Retina (tissue), 1 donor: ENCODE measurements around the gene HAAO.

Source experiments
- DNase-seq: peaks from one replicate; pipeline ENCODE4 v3.0.0-alpha.2; 2016

Gene HAAO

GRCh38 chr2:42812899-42813479 is 20.6 kb upstream of the HAAO start:
- DNase-seq = no peak

GRCh38 chr2:42810971-42811811 is 18.8 kb upstream of the HAAO start:
- DNase-seq = no peak

- DNase-seq = peak; percentile 99
Observed at GRCh38 chr2:42810121-42810970, 18.0 kb upstream of the HAAO start.

- DNase-seq = no peak
Observed at GRCh38 chr2:42809819-42810120, 17.4 kb upstream of the HAAO start.

GRCh38 chr2:42809131-42809818 is 16.9 kb upstream of the HAAO start:
- DNase-seq = peak; percentile 76

DNA sequence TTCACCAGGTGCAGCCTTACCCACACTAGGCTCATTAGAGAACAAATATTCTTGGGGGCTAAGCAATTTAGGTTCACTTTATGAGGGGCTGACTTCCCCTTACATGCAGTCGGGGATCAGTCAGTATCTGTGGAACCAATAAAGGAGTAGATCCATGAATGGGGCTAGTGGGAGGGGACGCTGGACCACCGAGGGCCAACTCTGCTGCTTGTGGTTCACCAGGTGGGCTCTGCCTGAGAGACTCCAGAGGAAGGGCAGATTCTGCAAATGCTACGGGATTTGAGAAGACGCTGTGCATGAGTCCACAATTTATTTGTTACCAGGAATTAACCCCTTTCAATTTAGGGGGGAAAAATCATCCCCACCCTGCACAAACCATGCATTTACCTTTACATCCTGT is 15.9 kb upstream of the HAAO start:
- DNase-seq = no peak

GRCh38 chr2:42806786-42807185 is 14.4 kb upstream of the HAAO start:
- no peak for DNase-seq

DNA sequence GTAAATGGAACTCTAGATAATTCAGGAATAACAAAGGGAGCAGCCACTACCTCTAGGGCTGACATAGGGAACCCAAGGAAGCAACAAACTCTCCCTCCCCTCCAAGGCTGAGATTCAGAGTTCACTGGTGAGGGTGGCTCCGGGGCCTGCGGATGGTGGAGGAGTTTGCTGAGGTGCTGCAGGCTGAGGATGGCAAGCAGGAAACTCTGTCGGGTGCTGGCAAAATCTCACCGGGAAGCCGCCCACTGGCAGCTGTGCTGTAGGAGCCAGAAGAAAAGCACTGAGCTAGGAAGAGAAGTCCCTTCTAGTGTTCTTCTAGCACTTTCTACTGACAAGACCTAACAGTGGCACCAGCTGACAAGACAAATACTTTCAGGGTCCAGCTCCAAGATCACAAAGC is 12.5 kb upstream of the HAAO start:
- DNase-seq = no peak

DNA sequence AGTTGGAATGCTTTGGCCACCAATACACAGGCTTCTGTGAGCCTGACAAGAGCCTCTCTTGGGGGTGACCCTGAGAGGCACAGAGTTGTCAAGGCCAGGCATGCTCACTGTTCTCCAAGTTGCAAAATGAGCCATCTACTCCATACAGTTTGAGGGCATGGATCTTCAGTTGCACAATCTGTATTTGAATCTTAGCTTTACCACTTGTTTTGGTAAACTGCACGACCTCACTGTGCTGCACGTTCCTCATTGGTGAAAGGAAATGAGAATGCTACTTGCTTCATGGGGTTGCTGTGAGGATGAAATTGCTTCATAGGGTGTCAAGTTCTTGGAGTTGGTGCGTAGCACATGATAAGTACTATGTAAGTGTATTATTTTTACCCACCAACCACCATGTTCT is 12.0 kb upstream of the HAAO start:
- DNase-seq = no peak

DNA sequence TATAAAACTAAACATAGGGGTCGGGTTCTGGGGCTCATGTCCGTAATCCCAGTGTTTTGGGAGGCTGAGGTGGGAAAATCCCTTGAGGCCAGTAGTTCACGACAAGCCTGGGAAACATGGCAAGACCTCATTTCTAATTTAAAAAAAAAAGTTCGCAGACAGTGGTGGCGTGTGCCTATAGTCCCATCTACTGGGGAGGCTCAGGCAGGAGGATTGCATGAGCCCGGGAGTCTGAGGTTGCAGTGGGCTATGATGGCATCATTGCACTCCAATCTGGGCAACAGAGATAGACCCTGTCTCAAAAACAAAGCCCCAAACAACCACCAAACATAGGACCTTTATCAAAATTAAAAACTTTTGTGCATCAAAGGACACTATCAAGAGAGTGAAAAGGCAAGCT is 9.8 kb upstream of the HAAO start:
- no peak for DNase-seq

- no peak for DNase-seq
Observed at GRCh38 chr2:42801381-42801780, 9.0 kb upstream of the HAAO start.

GRCh38 chr2:42800981-42801380 is 8.6 kb upstream of the HAAO start:
- no peak for DNase-seq

DNA sequence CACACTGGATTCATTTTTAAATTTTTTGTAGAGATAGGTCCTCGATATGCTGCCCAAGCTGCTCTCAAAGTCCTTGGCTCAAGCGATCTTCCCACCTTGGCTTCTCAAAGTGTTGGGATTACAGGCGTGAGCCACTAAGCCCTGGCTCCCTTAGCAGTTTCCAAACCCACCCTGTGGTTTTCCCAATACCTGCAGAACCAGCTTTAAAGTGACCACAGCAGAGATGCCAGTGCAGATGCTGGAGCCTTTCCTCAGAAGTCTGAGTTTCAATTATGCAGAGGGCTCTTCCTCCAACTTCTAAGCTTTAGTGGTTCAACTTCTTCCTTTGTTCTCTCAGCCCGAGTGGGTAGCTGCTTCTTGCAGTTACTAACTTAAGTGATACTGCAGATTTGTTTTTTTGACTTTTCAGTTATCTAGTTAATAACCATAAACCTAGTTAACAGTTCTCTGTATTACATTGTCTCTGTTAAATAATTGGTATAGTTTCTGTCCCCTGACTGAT is 8.1 kb upstream of the HAAO start:
- no peak for DNase-seq

DNA sequence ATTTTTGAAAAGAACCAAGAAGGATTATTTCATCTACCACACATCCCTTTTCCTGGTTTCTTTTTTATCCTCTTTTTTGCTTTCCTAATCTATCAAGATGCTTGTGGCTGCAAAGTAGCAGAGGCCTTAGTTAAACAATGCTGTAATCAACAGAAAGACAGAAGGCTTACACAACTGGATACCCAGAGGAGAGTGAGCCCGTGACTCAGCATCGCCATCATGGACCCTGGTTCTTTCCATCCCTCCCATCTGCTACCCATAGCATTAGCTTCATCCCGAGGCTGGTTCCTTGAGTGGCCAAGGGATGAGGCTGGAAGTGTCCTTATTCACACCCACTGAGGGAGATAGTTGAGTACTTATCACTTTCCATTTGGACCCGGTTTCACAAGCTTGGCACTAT is 7.5 kb upstream of the HAAO start:
- DNase-seq = no peak

DNA sequence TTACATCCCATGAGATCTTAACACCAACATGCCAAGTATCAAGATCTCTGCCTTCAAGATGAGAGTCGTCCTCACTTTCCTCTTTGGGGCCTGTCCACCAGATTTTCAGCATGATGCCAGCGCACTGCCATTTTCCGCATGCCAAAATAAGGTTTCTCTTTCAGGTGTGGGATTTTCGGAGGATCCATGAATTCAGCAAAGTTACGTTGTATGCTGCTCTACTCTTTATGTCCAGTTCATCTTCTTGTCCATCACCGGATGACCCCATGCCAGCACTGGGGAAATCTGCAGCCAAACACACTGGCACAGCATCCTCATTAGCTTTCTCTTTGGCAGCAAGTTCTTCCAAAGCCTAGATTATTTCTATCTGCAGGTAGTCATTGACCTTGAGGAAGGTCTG is 4.9 kb upstream of the HAAO start:
- no peak for DNase-seq

- DNase-seq = no peak
Observed at GRCh38 chr2:42796427-42797248, 4.3 kb upstream of the HAAO start.

- DNase-seq = no peak
Observed at GRCh38 chr2:42795841-42796301, 3.5 kb upstream of the HAAO start.

GRCh38 chr2:42795275-42795674 is 2.9 kb upstream of the HAAO start:
- no peak for DNase-seq

- DNase-seq = peak; percentile 44
Observed at GRCh38 chr2:42794271-42795046, 2.1 kb upstream of the HAAO start.

- DNase-seq = no peak
Observed at GRCh38 chr2:42793334-42794270, 1.2 kb upstream of the HAAO start.
